HL-60 (cell line): Measurements from ENCODE around the gene MCM3AP.
"Not testable (repeated sequence)": the region's sequence is repeated elsewhere in the genome, so short reads cannot be mapped to it uniquely, and the experiment has no call there.

Source experiments
- DNase-seq, 2 experiments: peaks; one replicate each; pipeline ENCODE4 v3.0.0-alpha.2; 2010 to 2020; ENCODE audit warnings: low read depth in 1 of 2, low spot score in 1 of 2
- H3K27ac ChIP-seq: fragments of 250-450 bp; sonication (Bioruptor Pico); replicated peaks from 2 replicates; pipeline ENCODE4 v1.5.1; 2020; ENCODE audit warnings: mild to moderate bottlenecking, moderate library complexity
- H3K27me3 ChIP-seq: fragments of 250-450 bp; sonication (Bioruptor Pico); 2 replicates; pipeline ENCODE4 v1.5.1; 2021; ENCODE audit warnings: mild to moderate bottlenecking, moderate library complexity; ENCODE audit not compliant: insufficient read depth, poor library complexity, severe bottlenecking
- H3K4me3 ChIP-seq: replicated peaks from 2 replicates; pipeline ENCODE4 v1.5.1; 2011; ENCODE audit warnings: mild to moderate bottlenecking, control low read depth, low read length; ENCODE audit not compliant: insufficient read depth
- CTCF ChIP-seq: IDR thresholded peaks from one replicate; pipeline ENCODE4 v1.5.1; 2011; ENCODE audit warnings: low read length, control low read depth, inconsistent platforms; ENCODE audit not compliant: insufficient read depth
- GABPA ChIP-seq: IDR thresholded peaks from 2 replicates; pipeline ENCODE4 v1.6.1; 2012; ENCODE audit warnings: low read depth
- POLR2AphosphoS5 ChIP-seq: IDR thresholded peaks from 2 replicates; pipeline ENCODE4 v1.6.1; 2012; ENCODE audit warnings: low read depth
- REST ChIP-seq: IDR thresholded peaks from 2 replicates; pipeline ENCODE4 v1.6.1; 2012; ENCODE audit warnings: low read depth; ENCODE audit not compliant: insufficient replicate concordance
- SPI1 ChIP-seq: IDR thresholded peaks from 2 replicates; pipeline ENCODE4 v1.6.1; 2012; ENCODE audit warnings: low read depth, mild to moderate bottlenecking, borderline replicate concordance

The MCM3AP gene

GRCh38 chr21:46226146-46226545 lies 59.3 kb downstream of the MCM3AP start:
- no peaks in the 10 kb centered on the region for H3K27me3 ChIP-seq
- no peak overlapping the region for H3K27ac ChIP-seq
- TF ChIP-seq REST, result no peak
- TF ChIP-seq GABPA, result no peak
- no peak for TF ChIP-seq CTCF
- TF ChIP-seq SPI1, result no peak
- TF ChIP-seq POLR2AphosphoS5, result no peak
- DNase-seq, result no peak
- no peak overlapping the region; the same call in 1 of the 2 replicates for H3K4me3 ChIP-seq

GRCh38 chr21:46223661-46224060 lies 61.8 kb downstream of the MCM3AP start:
- H3K27ac ChIP-seq, H3K4me3 ChIP-seq, H3K27me3 ChIP-seq, DNase-seq: not testable (repeated sequence)

- no peak for DNase-seq
- H3K27ac ChIP-seq, result no peak overlapping the region
- no peak overlapping the region for H3K4me3 ChIP-seq
- TF ChIP-seq POLR2AphosphoS5, result no peak
- no peak for TF ChIP-seq GABPA
- TF ChIP-seq CTCF, result no peak
- TF ChIP-seq SPI1, result no peak
- no peak for TF ChIP-seq REST
- H3K27me3 ChIP-seq, result no peaks in the 10 kb centered on the region
These were observed 62.2 kb downstream of the MCM3AP start for GRCh38 chr21:46223217-46223616.

GRCh38 chr21:46222436-46223116 lies 62.8 kb downstream of the MCM3AP start:
- H3K27ac ChIP-seq, result no peak overlapping the region
- TF ChIP-seq POLR2AphosphoS5 (no peak), REST (no peak), SPI1 (no peak), GABPA (no peak), CTCF (no peak)
- H3K27me3 ChIP-seq, result no peaks in the 10 kb centered on the region
- DNase-seq, result no peak
- H3K4me3 ChIP-seq, result no peak overlapping the region
